Measurements from ENCODE around the gene SCYGR4. TPM values are rescaled to one million over a fixed set of nuclear protein-coding genes. Genes with fewer than 3 reads are reported as not detected.

SCYGR4 gene
- polyA plus RNA-seq, 2 of the 4 experiments (the other 2 are of a cell fraction): not detected

DNA sequence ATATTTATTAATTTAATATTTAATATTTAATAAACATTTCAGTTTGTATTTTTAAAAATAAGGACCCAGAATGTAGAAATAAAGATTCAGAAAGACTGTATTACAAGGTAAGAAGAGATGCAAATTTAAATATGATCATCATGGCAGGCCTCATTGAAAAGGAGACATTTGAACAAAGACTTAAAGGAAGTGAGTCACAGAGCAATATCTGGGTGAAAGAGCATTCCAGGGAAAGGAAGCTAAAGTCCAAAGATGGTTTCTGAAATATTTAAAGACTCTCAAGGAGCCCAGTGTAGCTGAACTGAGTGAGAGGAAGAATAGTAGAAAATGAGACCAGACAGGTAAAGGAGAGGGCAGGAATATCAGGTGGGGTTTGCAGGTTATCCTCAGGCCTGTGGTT is 5.9 kb downstream of the SCYGR4 start:
- POLR2A ChIA-PET: no interaction called here
- Histone ChIP-seq H3K27ac (0 out of 6 replicates have a peak overlapping the region, but pooled peaks of 1 of the 2 experiments have one; percentile 31), H3K4me2 (no peak overlapping the region), H3K9me3 (no peaks in the 10 kb centered on the region), H3K4me1 (0 out of 3 replicates have a peak, but pooled peaks cover 3% of the 10 kb centered on the region), H3K4me3 (no peak overlapping the region)
- no peak for FAIRE-seq
- ATAC-seq: no peak
- DNase-seq (ENCODE audit: low read depth in 1 of 2, low spot score in 1 of 2): no peak
- TF ChIP-seq POLR2AphosphoS2 (conservative IDR thresholded peaks at IDR 0.05; ENCODE audit: low read length) (no peak), POLR2A (IDR thresholded peaks at IDR 0.05; ENCODE audit: low read length) (no peak), TP53 (CRISPR knock-in tag; IDR thresholded peaks at IDR 0.05) (no peak), MAZ (IDR thresholded peaks at IDR 0.05; ENCODE audit: borderline replicate concordance, low read depth, low read length) (no peak)
- TF ChIP-seq, protein P1, sequence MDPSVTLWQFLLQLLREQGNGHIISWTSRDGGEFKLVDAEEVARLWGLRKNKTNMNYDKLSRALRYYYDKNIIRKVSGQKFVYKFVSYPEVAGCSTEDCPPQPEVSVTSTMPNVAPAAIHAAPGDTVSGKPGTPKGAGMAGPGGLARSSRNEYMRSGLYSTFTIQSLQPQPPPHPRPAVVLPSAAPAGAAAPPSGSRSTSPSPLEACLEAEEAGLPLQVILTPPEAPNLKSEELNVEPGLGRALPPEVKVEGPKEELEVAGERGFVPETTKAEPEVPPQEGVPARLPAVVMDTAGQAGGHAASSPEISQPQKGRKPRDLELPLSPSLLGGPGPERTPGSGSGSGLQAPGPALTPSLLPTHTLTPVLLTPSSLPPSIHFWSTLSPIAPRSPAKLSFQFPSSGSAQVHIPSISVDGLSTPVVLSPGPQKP (IDR thresholded peaks at IDR 0.05; ENCODE audit: low read depth, low read length): no peak
- TF ChIP-seq, protein P2, sequence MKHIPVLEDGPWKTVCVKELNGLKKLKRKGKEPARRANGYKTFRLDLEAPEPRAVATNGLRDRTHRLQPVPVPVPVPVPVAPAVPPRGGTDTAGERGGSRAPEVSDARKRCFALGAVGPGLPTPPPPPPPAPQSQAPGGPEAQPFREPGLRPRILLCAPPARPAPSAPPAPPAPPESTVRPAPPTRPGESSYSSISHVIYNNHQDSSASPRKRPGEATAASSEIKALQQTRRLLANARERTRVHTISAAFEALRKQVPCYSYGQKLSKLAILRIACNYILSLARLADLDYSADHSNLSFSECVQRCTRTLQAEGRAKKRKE (CRISPR knock-in tag; IDR thresholded peaks at IDR 0.05; ENCODE audit: low read depth): no peak
- TF ChIP-seq, protein P3, sequence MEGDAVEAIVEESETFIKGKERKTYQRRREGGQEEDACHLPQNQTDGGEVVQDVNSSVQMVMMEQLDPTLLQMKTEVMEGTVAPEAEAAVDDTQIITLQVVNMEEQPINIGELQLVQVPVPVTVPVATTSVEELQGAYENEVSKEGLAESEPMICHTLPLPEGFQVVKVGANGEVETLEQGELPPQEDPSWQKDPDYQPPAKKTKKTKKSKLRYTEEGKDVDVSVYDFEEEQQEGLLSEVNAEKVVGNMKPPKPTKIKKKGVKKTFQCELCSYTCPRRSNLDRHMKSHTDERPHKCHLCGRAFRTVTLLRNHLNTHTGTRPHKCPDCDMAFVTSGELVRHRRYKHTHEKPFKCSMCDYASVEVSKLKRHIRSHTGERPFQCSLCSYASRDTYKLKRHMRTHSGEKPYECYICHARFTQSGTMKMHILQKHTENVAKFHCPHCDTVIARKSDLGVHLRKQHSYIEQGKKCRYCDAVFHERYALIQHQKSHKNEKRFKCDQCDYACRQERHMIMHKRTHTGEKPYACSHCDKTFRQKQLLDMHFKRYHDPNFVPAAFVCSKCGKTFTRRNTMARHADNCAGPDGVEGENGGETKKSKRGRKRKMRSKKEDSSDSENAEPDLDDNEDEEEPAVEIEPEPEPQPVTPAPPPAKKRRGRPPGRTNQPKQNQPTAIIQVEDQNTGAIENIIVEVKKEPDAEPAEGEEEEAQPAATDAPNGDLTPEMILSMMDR (IDR thresholded peaks at IDR 0.05): no peak
- CTCF ChIA-PET: interaction anchor here (0.8 kb wide), 1 partner anchor 143 kb away, joined by 3 read pairs; no protein-coding TSS in a partner anchor

DNA sequence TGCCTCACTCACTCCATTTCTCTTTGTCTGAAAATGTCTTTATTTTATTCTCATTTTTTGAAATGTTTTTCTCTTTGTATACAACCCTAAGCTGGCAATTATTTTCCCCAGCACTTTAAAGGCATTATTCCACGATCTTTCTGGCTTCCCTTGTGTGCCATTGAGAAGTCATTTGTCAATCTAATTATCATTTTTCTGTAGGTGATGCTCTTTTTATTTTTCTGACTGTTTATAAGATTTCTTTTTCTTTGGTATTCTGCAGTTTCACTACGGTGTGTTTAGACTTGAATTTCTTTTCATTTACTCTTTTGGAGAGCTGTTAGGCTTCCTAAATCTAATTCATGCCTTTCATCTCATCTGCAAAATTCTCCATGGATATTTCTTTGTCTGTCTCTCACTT is 8.1 kb downstream of the SCYGR4 start:
- H3K4me1 ChIP-seq: 0 out of 3 replicates have a peak, but pooled peaks cover 3% of the 10 kb centered on the region
- no peak for DNase-seq (ENCODE audit: low read depth in 1 of 2, low spot score in 1 of 2)
- TF ChIP-seq KDM1A (IDR thresholded peaks at IDR 0.05; ENCODE audit: low read depth): no peak
- TF ChIP-seq, protein P4, sequence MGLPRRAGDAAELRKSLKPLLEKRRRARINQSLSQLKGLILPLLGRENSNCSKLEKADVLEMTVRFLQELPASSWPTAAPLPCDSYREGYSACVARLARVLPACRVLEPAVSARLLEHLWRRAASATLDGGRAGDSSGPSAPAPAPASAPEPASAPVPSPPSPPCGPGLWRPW (IDR thresholded peaks at IDR 0.05): no peak
- no peak for TF ChIP-seq RFX5 (IDR thresholded peaks at IDR 0.05)
- TF ChIP-seq, protein P5, sequence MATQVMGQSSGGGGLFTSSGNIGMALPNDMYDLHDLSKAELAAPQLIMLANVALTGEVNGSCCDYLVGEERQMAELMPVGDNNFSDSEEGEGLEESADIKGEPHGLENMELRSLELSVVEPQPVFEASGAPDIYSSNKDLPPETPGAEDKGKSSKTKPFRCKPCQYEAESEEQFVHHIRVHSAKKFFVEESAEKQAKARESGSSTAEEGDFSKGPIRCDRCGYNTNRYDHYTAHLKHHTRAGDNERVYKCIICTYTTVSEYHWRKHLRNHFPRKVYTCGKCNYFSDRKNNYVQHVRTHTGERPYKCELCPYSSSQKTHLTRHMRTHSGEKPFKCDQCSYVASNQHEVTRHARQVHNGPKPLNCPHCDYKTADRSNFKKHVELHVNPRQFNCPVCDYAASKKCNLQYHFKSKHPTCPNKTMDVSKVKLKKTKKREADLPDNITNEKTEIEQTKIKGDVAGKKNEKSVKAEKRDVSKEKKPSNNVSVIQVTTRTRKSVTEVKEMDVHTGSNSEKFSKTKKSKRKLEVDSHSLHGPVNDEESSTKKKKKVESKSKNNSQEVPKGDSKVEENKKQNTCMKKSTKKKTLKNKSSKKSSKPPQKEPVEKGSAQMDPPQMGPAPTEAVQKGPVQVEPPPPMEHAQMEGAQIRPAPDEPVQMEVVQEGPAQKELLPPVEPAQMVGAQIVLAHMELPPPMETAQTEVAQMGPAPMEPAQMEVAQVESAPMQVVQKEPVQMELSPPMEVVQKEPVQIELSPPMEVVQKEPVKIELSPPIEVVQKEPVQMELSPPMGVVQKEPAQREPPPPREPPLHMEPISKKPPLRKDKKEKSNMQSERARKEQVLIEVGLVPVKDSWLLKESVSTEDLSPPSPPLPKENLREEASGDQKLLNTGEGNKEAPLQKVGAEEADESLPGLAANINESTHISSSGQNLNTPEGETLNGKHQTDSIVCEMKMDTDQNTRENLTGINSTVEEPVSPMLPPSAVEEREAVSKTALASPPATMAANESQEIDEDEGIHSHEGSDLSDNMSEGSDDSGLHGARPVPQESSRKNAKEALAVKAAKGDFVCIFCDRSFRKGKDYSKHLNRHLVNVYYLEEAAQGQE (IDR thresholded peaks at IDR 0.05): no peak
- TF ChIP-seq, protein P6, sequence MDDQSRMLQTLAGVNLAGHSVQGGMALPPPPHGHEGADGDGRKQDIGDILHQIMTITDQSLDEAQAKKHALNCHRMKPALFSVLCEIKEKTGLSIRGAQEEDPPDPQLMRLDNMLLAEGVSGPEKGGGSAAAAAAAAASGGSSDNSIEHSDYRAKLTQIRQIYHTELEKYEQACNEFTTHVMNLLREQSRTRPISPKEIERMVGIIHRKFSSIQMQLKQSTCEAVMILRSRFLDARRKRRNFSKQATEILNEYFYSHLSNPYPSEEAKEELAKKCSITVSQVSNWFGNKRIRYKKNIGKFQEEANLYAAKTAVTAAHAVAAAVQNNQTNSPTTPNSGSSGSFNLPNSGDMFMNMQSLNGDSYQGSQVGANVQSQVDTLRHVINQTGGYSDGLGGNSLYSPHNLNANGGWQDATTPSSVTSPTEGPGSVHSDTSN (IDR thresholded peaks at IDR 0.05): no peak
- TF ChIP-seq GATA3 (IDR thresholded peaks at IDR 0.05; ENCODE audit: borderline replicate concordance): no peak
- no peak for TF ChIP-seq MAZ (IDR thresholded peaks at IDR 0.05; ENCODE audit: borderline replicate concordance, low read depth, low read length)
- TF ChIP-seq MAFK (IDR thresholded peaks at IDR 0.05; ENCODE audit: partially characterized antibody): no peak
- TF ChIP-seq, protein P2 (CRISPR knock-in tag; IDR thresholded peaks at IDR 0.05; ENCODE audit: low read depth): no peak
- no peak for TF ChIP-seq BHLHE40 (IDR thresholded peaks at IDR 0.05; ENCODE audit: low read depth, low read length)
- TF ChIP-seq RCOR1 (IDR thresholded peaks at IDR 0.05; ENCODE audit: low read depth, low read length): no peak
- TF ChIP-seq TFCP2L1 (CRISPR knock-in tag; IDR thresholded peaks at IDR 0.05): no peak
- TF ChIP-seq RARB (CRISPR knock-in tag; IDR thresholded peaks at IDR 0.05): no peak
- TF ChIP-seq RNF2 (IDR thresholded peaks at IDR 0.05; ENCODE audit: borderline replicate concordance, low read depth): no peak
- TF ChIP-seq, protein P7, sequence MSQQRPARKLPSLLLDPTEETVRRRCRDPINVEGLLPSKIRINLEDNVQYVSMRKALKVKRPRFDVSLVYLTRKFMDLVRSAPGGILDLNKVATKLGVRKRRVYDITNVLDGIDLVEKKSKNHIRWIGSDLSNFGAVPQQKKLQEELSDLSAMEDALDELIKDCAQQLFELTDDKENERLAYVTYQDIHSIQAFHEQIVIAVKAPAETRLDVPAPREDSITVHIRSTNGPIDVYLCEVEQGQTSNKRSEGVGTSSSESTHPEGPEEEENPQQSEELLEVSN (IDR thresholded peaks at IDR 0.05; ENCODE audit: borderline replicate concordance, low read depth): no peak
- no peak for TF ChIP-seq FOSL2 (IDR thresholded peaks at IDR 0.05)
- no peak for TF ChIP-seq FOSL2 (CRISPR knock-in tag; IDR thresholded peaks at IDR 0.05)
- TF ChIP-seq HEYL (CRISPR knock-in tag; IDR thresholded peaks at IDR 0.05): no peak
- no peak for TF ChIP-seq FOXS1 (CRISPR knock-in tag; IDR thresholded peaks at IDR 0.05)
- TF ChIP-seq EHF (CRISPR knock-in tag; IDR thresholded peaks at IDR 0.05): no peak
- ChIA-PET CTCF (interaction anchor here (0.7 kb wide), 1 partner anchor 141 kb away, joined by 4 read pairs; no protein-coding TSS in a partner anchor), POLR2A (no interaction called here)
- no peak for ATAC-seq
- no peak overlapping the region for H3K4me2 ChIP-seq
- FAIRE-seq: no peak
- no peak overlapping the region for H3K27ac ChIP-seq
- H3K9me3 ChIP-seq: no peaks in the 10 kb centered on the region
- 45% methylated on average over 2 of the region's 2 CpGs for WGBS (ENCODE audit: missing lambda C conversion rate)
- H3K4me3 ChIP-seq: no peak overlapping the region
